Measurements from ENCODE around the gene MT1B.
A peak's percentile ranks its signal among the peaks of the same experiment; 100 is the strongest.
"Not testable (repeated sequence)": the region's sequence is repeated elsewhere in the genome, so short reads cannot be mapped to it uniquely, and the experiment has no call there.

Gene MT1B

GRCh38 chr16:56621665-56622445 is 29.8 kb upstream of the MT1B start:
- not testable (repeated sequence) for DNase-seq

GRCh38 chr16:56623184-56623583 is 28.5 kb upstream of the MT1B start:
- DNase-seq = not testable (repeated sequence)

DNA sequence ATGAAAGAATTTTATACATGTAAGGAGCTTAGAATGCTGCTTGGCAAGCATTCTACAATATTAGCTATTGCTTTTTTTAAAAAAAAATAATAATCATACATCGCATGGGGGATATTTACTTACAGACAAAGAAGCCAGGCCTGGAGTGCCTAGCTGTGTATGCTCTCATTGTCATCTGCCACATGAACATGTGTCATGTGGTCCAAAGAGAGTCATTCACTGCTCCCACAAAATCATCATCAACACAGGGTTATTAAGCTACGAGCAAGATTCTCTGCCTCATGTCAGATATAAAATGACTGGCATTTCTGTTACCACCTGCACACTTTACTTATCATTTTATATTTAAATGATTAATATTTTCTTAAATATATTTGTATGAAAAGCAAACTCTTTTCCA is 28.0 kb upstream of the MT1B start:
- DNase-seq = no peak

GRCh38 chr16:56625140-56625942 is 26.3 kb upstream of the MT1B start, which contains the start of gene MT1E:
MT1E (plus strand) TSS chr16:56625781; CDS start chr16:56625852, 71 bp downstream.
- DNase-seq = no peak

GRCh38 chr16:56625943-56626654 is 25.6 kb upstream of the MT1B start:
- no peak for DNase-seq

DNA sequence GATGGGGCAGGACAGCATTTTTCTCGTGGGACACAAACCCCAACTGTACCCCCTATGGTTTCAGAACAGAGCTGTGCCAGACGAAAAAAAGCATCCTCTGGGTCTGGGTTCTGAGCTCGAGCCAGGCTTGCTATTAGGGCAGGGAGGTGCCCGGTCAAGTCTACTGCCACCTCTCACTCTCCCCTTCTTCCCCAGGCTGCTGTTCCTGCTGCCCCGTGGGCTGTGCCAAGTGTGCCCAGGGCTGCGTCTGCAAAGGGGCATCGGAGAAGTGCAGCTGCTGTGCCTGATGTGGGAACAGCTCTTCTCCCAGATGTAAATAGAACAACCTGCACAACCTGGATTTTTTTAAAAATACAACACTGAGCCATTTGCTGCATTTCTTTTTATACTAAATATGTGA is 25.0 kb upstream of the MT1B start:
- no peak for DNase-seq

- no peak for DNase-seq
Measured at GRCh38 chr16:56628486-56629350, 23.0 kb upstream of the MT1B start.

GRCh38 chr16:56629531-56629930 is 22.2 kb upstream of the MT1B start:
- no peak for DNase-seq

DNA sequence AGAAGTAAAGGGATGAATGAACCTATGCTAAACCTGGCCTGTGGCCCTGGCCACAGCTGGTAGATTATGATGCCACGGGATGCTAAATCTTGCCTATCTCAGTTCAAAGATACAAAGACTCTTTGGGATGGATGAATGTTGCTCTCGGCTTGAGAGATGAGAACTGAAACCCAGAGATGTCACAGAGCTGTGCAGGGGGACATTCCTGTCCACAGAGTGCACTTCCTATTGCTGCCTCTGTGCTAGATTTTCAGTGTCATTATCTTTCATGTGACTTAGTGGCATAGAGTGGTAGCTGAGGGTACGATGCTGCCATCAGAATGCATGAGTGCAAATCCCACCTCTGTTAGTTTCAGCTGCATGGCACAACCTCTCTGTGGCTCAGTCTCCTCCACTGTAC is 21.6 kb upstream of the MT1B start:
- no peak for DNase-seq

GRCh38 chr16:56631197-56631596 is 20.5 kb upstream of the MT1B start:
- DNase-seq = no peak

DNA sequence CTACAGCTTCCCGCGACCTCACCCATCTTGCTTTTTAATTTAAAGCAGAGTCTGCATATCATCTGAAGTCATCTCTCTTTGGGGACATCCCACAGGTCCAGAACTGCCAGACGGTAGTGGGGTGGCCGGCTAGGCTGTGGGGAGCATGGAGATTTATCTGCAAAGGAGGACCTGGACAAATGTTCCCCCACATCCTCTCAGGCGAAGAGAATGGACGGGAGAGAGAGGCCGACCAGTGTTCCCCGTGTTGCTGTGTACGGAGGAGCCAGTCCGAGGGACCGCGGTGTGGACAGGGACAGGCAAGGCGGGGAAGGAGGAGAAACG is 19.9 kb upstream of the MT1B start:
- no peak for DNase-seq

DNA sequence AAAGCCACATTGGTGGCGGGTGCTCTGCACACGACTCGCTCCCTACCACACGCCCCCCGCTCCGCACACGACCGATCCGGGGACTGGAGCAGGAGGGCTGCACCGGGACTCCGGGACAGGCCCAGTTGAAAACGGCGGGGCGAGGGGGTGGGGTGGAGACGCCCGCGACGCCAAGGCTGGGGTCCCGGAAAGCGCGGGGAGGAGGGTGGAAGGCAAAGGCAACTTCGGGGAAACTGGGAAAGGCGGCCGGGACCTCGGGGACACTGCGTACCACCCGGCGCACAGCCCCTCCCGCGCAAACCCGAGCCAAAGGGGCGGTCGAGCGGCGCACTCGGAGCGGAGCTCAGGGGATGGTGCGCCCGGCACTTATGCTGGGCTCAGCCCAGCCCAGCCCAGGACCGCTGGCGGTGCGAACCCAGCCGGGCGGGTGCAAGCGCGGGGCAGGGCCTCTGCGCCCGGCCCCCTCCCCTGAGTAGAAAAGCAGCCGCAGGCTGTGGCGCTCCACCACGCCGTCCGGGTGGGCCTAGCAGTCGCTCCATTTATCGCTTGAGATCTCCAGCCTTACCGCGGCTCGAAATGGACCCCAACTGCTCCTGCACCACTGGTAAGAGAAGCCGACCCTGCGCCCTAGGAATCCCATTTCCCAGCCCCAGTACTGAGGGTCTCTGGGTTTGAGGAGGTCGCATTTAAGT is 19.4 kb upstream of the MT1B start, which contains the start of gene MT1M:
MT1M (plus strand) TSS at position 504 of the 692 bp plus-strand sequence; CDS start at position 577, 73 bp downstream.
- no peak for DNase-seq

- no peak for DNase-seq
Measured at GRCh38 chr16:56632848-56633365, 18.8 kb upstream of the MT1B start.

GRCh38 chr16:56633535-56633934 is 18.2 kb upstream of the MT1B start:
- no peak for DNase-seq

GRCh38 chr16:56634715-56635440 is 16.8 kb upstream of the MT1B start:
- DNase-seq = no peak

DNA sequence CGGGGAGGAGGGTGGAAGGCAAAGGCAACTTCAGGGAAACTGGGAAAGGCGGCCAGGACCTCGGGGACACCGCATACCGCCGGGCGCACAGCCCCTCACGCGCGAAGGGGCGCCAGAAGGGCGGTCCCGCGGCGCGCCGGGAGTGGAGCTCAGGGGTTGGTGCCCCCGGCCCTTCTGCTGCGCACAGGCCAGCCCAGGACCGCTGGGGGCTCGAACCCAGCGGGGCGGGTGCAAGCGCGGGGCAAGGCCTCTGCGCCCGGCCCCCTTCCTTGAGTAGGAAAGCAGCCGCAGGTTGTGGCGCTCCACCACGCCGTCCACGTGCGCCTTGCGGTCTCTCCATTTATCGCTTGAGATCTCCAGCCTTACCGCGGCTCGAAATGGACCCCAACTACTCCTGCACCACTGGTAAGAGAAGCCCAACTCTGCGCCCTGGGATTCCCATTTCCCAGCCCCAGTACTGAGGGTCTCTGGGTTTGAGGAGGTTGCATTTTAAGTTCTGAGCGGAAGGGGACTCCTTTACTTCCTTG is 16.2 kb upstream of the MT1B start:
- no peak for DNase-seq

- DNase-seq = no peak
Measured at GRCh38 chr16:56636616-56637413, 14.9 kb upstream of the MT1B start.

GRCh38 chr16:56637814-56638750 is 13.6 kb upstream of the MT1B start, which contains the start of gene MT1A:
MT1A (plus strand) TSS chr16:56638666; CDS start chr16:56638739, 73 bp downstream.
- peak in 1 of 2 experiments; percentile 7 for DNase-seq

All from NCI-H1930 (cell line).